OCI-LY3 (cell line): ENCODE data around the gene PAQR6.

ENCODE experiments used
- H2AFZ ChIP-seq: fragments of 200-600, 300-600 bp; shearing (Covaris generic); 2 replicates; pipeline ENCODE4 v1.6.0; 2014; ENCODE audit warnings: antibody characterized with exemption, low read depth, low read length
- H3K27ac ChIP-seq: fragments of 200-600, 300-600 bp; sonication (generic); 2 replicates; pipeline ENCODE4 v1.5.1; 2014; ENCODE audit warnings: mild to moderate bottlenecking, low read length, moderate library complexity, mixed read lengths
- H3K27me3 ChIP-seq: fragments of 200-600, 300-600 bp; sonication (generic); 2 replicates; pipeline ENCODE4 v1.6.1; 2014; ENCODE audit warnings: low read depth, low read length, mixed read lengths
- H3K36me3 ChIP-seq: fragments of 200-600, 300-600 bp; sonication (generic); replicated peaks from 2 replicates; pipeline ENCODE3; 2014; ENCODE audit warnings: low read depth, low read length, mixed read lengths
- H3K4me1 ChIP-seq: fragments of 300-600, 200-600 bp; sonication (generic); 2 replicates; pipeline ENCODE4 v1.6.1; 2014; ENCODE audit warnings: low read length, mixed read lengths
- H3K4me2 ChIP-seq: fragments of 200-600, 300-600 bp; sonication (generic); 2 replicates; pipeline ENCODE4 v1.6.1; 2014; ENCODE audit warnings: low read length, mixed read lengths
- H3K4me3 ChIP-seq: fragments of 300-600, 200-600 bp; sonication (generic); 2 replicates; pipeline ENCODE4 v1.5.1; 2014; ENCODE audit warnings: antibody characterized with exemption, mild to moderate bottlenecking, low read length, moderate library complexity
- H3K79me2 ChIP-seq: fragments of 300-600, 200-600 bp; shearing (Covaris generic); 2 replicates; pipeline ENCODE4 v1.6.1; 2014; ENCODE audit warnings: mild to moderate bottlenecking, low read length, mixed read lengths
- H3K9ac ChIP-seq: fragments of 300-600, 200-600 bp; shearing (Covaris generic); 2 replicates; pipeline ENCODE4 v1.6.0; 2014; ENCODE audit warnings: mild to moderate bottlenecking, low read length, moderate library complexity
- H3K9me3 ChIP-seq: fragments of 200-600, 300-600 bp; shearing (Covaris generic); 2 replicates; pipeline ENCODE4 v1.6.1; 2014; ENCODE audit warnings: low read length, mixed read lengths; ENCODE audit not compliant: insufficient read depth
- H4K20me1 ChIP-seq: fragments of 200-600, 300-600 bp; sonication (generic); 2 replicates; pipeline ENCODE4 v1.6.1; 2016; ENCODE audit warnings: low read length, mixed read lengths; ENCODE audit not compliant: insufficient read depth
- CTCF ChIP-seq: fragments of 200-600, 300-600 bp; sonication (generic); IDR thresholded peaks from 2 replicates; pipeline ENCODE4 v1.5.1; 2014; ENCODE audit warnings: antibody characterized with exemption, low read length, low read depth
- EZH2phosphoT487 ChIP-seq: fragments of 200-600 bp; shearing (Covaris generic); IDR thresholded peaks from 2 replicates; pipeline ENCODE4 v1.6.1; 2018; ENCODE audit warnings: antibody characterized with exemption, mixed run types, low read depth

Gene PAQR6

GRCh38 chr1:156233426-156234127, 14.3 kb downstream of the PAQR6 start:
- Histone ChIP-seq H4K20me1 (peaks cover 9% of the 10 kb centered on the region; the same call in 1 of the 2 replicates), H3K4me2 (no peak overlapping the region), H2AFZ (no peak overlapping the region), H3K79me2 (no peaks in the 10 kb centered on the region), H3K36me3 (peaks cover 10% of the 10 kb centered on the region), H3K9ac (no peak overlapping the region), H3K4me1 (no peaks in the 10 kb centered on the region), H3K27me3 (no peaks in the 10 kb centered on the region), H3K4me3 (no peak overlapping the region), H3K9me3 (no peaks in the 10 kb centered on the region), H3K27ac (no peak overlapping the region)
- TF ChIP-seq EZH2phosphoT487 (no peak), CTCF (no peak)

GRCh38 chr1:156232201-156232894, 15.5 kb downstream of the PAQR6 start:
- no peak for TF ChIP-seq EZH2phosphoT487
- no peak for TF ChIP-seq CTCF
- no peaks in the 10 kb centered on the region for H3K27me3 ChIP-seq
- H3K79me2 ChIP-seq: no peaks in the 10 kb centered on the region
- no peak overlapping the region for H3K27ac ChIP-seq
- no peak overlapping the region for H3K4me2 ChIP-seq
- H3K36me3 ChIP-seq: peaks cover 14% of the 10 kb centered on the region
- H3K4me3 ChIP-seq: no peak overlapping the region
- H2AFZ ChIP-seq: no peak overlapping the region
- no peak overlapping the region for H3K9ac ChIP-seq
- H3K9me3 ChIP-seq: no peaks in the 10 kb centered on the region
- H3K4me1 ChIP-seq: no peaks in the 10 kb centered on the region
- peaks cover 9% of the 10 kb centered on the region; the same call in 1 of the 2 replicates for H4K20me1 ChIP-seq

- H3K36me3 ChIP-seq: peaks cover 9% of the 10 kb centered on the region
- H2AFZ ChIP-seq: no peak overlapping the region
- peaks cover 17% of the 10 kb centered on the region for H3K4me1 ChIP-seq
- H3K4me2 ChIP-seq: no peak overlapping the region
- peaks cover 9% of the 10 kb centered on the region; the same call in 1 of the 2 replicates for H4K20me1 ChIP-seq
- H3K9me3 ChIP-seq: no peaks in the 10 kb centered on the region
- H3K27ac ChIP-seq: no peak overlapping the region
- H3K79me2 ChIP-seq: no peaks in the 10 kb centered on the region
- no peak overlapping the region for H3K4me3 ChIP-seq
- no peak for TF ChIP-seq EZH2phosphoT487
- no peaks in the 10 kb centered on the region for H3K27me3 ChIP-seq
- no peak overlapping the region for H3K9ac ChIP-seq
Measured at GRCh38 chr1:156230473-156230837, 17.4 kb downstream of the PAQR6 start.

GRCh38 chr1:156229809-156230472, 17.9 kb downstream of the PAQR6 start:
- peaks cover 20% of the 10 kb centered on the region for H3K4me1 ChIP-seq
- H2AFZ ChIP-seq: no peak overlapping the region
- no peak overlapping the region for H3K4me3 ChIP-seq
- H3K9me3 ChIP-seq: no peaks in the 10 kb centered on the region
- H3K27ac ChIP-seq: no peak overlapping the region
- no peak overlapping the region for H3K4me2 ChIP-seq
- no peaks in the 10 kb centered on the region for H3K79me2 ChIP-seq
- TF ChIP-seq EZH2phosphoT487 (no peak), CTCF (no peak)
- peaks cover 9% of the 10 kb centered on the region; the same call in 1 of the 2 replicates for H4K20me1 ChIP-seq
- no peaks in the 10 kb centered on the region for H3K27me3 ChIP-seq
- peaks cover 9% of the 10 kb centered on the region for H3K36me3 ChIP-seq
- H3K9ac ChIP-seq: no peak overlapping the region
